WTC11 (cell line): ENCODE measurements around the gene ANO2.

Experiments
- FOXJ3 ChIP-seq: sonication (generic); formaldehyde crosslinking; IDR thresholded peaks from 2 replicates; pipeline ENCODE4 v1.9.0; 2021; ENCODE audit warnings: missing genetic modification reagents, mild to moderate bottlenecking, borderline replicate concordance
- MXD4 ChIP-seq: fragments of 250-450 bp; sonication (Bioruptor Pico); IDR thresholded peaks from 2 replicates; pipeline ENCODE4 v1.8.0; 2021; ENCODE audit warnings: mild to moderate bottlenecking, moderate library complexity, borderline replicate concordance
- SMAD3 ChIP-seq: sonication (generic); formaldehyde crosslinking; IDR thresholded peaks from 2 replicates; pipeline ENCODE4 v1.8.0; 2022; ENCODE audit warnings: missing genetic modification reagents, mild to moderate bottlenecking, borderline replicate concordance
- ZNF512 ChIP-seq: sonication (generic); formaldehyde crosslinking; IDR thresholded peaks from 2 replicates; pipeline ENCODE4 v1.8.1; 2022; ENCODE audit warnings: missing genetic modification reagents, borderline replicate concordance
- TF ChIP-seq, protein P1 (sequence below): fragments of 200-600 bp; IDR thresholded peaks from 2 replicates; pipeline ENCODE4 v1.8.0; 2022; ENCODE audit warnings: antibody characterized with exemption

- no peak for TF ChIP-seq MXD4 (CRISPR knock-in tag)
- TF ChIP-seq SMAD3 (CRISPR knock-in tag), result no peak
- TF ChIP-seq, protein P1, sequence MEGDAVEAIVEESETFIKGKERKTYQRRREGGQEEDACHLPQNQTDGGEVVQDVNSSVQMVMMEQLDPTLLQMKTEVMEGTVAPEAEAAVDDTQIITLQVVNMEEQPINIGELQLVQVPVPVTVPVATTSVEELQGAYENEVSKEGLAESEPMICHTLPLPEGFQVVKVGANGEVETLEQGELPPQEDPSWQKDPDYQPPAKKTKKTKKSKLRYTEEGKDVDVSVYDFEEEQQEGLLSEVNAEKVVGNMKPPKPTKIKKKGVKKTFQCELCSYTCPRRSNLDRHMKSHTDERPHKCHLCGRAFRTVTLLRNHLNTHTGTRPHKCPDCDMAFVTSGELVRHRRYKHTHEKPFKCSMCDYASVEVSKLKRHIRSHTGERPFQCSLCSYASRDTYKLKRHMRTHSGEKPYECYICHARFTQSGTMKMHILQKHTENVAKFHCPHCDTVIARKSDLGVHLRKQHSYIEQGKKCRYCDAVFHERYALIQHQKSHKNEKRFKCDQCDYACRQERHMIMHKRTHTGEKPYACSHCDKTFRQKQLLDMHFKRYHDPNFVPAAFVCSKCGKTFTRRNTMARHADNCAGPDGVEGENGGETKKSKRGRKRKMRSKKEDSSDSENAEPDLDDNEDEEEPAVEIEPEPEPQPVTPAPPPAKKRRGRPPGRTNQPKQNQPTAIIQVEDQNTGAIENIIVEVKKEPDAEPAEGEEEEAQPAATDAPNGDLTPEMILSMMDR, result no peak
- no peak for TF ChIP-seq FOXJ3 (CRISPR knock-in tag)
- no peak for TF ChIP-seq ZNF512 (CRISPR knock-in tag)
These were observed 221.3 kb downstream of the ANO2 start for GRCh38 chr12:5723711-5724252.
